NOMO-1 treated with dmso at 0.1 percent for 144 hours (cell line): ENCODE results near the gene CAPN7.

Experiments used
- DNase-seq: peaks from one replicate; lab custom pipeline; 2025; ENCODE audit not compliant: unreplicated experiment; lab: John Stamatoyannopoulos, UW

Gene CAPN7

GRCh38 chr3:15199493-15200105 is 6.4 kb upstream of the CAPN7 start:
- DNase-seq, result no peak

GRCh38 chr3:15204005-15204404 is 2.0 kb upstream of the CAPN7 start:
- no peak for DNase-seq

GRCh38 chr3:15205482-15205933 is 538 bp upstream of the CAPN7 start:
- no peak for DNase-seq

- DNase-seq, result no peak
These were observed 873 bp downstream of the CAPN7 start for GRCh38 chr3:15206662-15207576.

- DNase-seq, result no peak
These were observed 1.9 kb downstream of the CAPN7 start for GRCh38 chr3:15207836-15208504.

- no peak for DNase-seq
These were observed 5.9 kb downstream of the CAPN7 start for GRCh38 chr3:15211937-15212336.

- no peak for DNase-seq
These were observed 8.7 kb downstream of the CAPN7 start for GRCh38 chr3:15214758-15215157.

GRCh38 chr3:15215996-15216395 is 9.9 kb downstream of the CAPN7 start:
- DNase-seq, result no peak

GRCh38 chr3:15216501-15216900 is 10.5 kb downstream of the CAPN7 start:
- DNase-seq, result peak; percentile 32

GRCh38 chr3:15217011-15217671 is 11.1 kb downstream of the CAPN7 start:
- DNase-seq, result no peak

- DNase-seq, result no peak
These were observed 11.8 kb downstream of the CAPN7 start for GRCh38 chr3:15217841-15218267.

GRCh38 chr3:15218689-15219088 is 12.6 kb downstream of the CAPN7 start:
- no peak for DNase-seq

- no peak for DNase-seq
These were observed 14.0 kb downstream of the CAPN7 start for GRCh38 chr3:15220056-15220455.

GRCh38 chr3:15220661-15221060 is 14.6 kb downstream of the CAPN7 start:
- no peak for DNase-seq

GRCh38 chr3:15221574-15222217 is 15.7 kb downstream of the CAPN7 start:
- DNase-seq, result no peak

GRCh38 chr3:15223685-15224572 is 17.9 kb downstream of the CAPN7 start:
- DNase-seq, result no peak

GRCh38 chr3:15228147-15228546 is 22.1 kb downstream of the CAPN7 start:
- no peak for DNase-seq

- DNase-seq, result no peak
These were observed 23.2 kb downstream of the CAPN7 start for GRCh38 chr3:15229262-15229661.

- DNase-seq, result no peak
These were observed 35.3 kb downstream of the CAPN7 start for GRCh38 chr3:15241341-15241740.
